ENCODE results near the gene LBHD2. TPM values are rescaled to one million over a fixed set of nuclear protein-coding genes. Genes with fewer than 3 reads are reported as not detected.

LBHD2 gene
- total and polyA plus RNA-seq, 2 of the 13 experiments (the other 11 are each of a cell fraction or from before 2014, with no cell fraction given): 0.67 to 1.00 TPM

DNA sequence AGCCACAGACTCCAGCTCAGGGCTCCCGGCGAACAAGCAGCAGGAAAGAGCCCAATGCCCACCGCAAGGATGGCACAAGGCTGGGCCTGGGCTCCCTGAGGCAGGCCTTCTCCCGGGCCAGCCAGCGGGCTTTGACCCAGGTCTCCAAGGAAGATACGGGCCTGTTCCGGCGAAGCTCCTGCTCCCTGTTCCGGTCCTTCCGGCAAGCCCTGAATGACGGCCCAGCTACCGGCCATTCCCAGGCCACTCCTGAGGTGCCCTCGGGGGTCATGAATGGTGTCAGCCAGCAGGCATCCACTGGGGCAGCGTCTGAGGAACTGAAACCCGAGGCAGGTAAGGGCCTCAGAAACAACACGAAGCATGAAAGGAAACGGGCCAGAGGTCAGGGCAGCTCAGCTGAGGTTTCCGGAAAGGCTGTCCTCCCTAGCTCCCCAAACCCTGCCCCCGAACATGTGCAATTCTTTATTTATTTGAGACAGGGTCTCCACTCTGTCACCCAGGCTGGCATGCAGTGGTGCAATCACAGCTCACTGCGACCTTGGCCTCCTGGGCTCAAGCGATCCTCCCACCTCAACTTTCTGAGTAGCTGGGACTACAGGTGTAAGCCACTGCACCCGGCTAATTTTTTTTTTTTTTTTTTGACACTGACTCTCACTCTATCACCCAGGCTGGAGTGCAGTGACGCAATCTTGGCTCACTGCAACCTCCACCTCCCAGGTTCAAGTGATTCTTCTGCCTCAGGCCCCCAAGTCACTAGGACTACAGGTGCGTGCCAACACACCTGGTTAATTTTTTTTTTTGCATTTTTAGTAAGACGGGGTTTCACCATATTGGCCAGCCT, 16.5 kb downstream of the LBHD2 start (continued):
- TF ChIP-seq ZNF761 (CRISPR knock-in tag; conservative IDR thresholded peaks at IDR 0.05) (0 out of 2 replicates have a peak, but pooled peaks have one; percentile 65), ASH2L (IDR thresholded peaks at IDR 0.05; ENCODE audit: insufficient read length, low read depth, low read length) (no peak), NFKBIZ (CRISPR knock-in tag; IDR thresholded peaks at IDR 0.05) (peak; percentile 73; the same call in 1 of the 2 replicates), RFX3 (CRISPR knock-in tag; IDR thresholded peaks at IDR 0.05) (no peak), XBP1 (CRISPR knock-in tag; IDR thresholded peaks at IDR 0.05) (no peak), ZNF574 (CRISPR knock-in tag; IDR thresholded peaks at IDR 0.05) (peak; percentile 83), SKIL (CRISPR knock-in tag; IDR thresholded peaks at IDR 0.05; ENCODE audit: borderline replicate concordance) (peak; percentile 95), RNF2 (conservative IDR thresholded peaks at IDR 0.05; ENCODE audit: low read depth) (no peak), MYPOP (CRISPR knock-in tag; IDR thresholded peaks at IDR 0.05) (peak; percentile 74; the same call in 1 of the 2 replicates), RFXANK (CRISPR knock-in tag; IDR thresholded peaks at IDR 0.05) (0 out of 2 replicates have a peak, but pooled peaks have one; percentile 16), GLMP (CRISPR knock-in tag; IDR thresholded peaks at IDR 0.05; ENCODE audit: borderline replicate concordance) (no peak), RBM39 (IDR thresholded peaks at IDR 0.05; ENCODE audit: low read depth, low read length, poor library complexity, severe bottlenecking) (no peak), ZNF775 (CRISPR knock-in tag; IDR thresholded peaks at IDR 0.05; ENCODE audit: borderline replicate concordance) (no peak), FLYWCH1 (CRISPR knock-in tag; IDR thresholded peaks at IDR 0.05) (no peak), UBTF (CRISPR knock-in tag; IDR thresholded peaks at IDR 0.05) (peak; percentile 88), ATF6 (CRISPR knock-in tag; conservative IDR thresholded peaks at IDR 0.05) (no peak)
